ENCODE results near the gene GAPVD1. TPM values are rescaled to one million over a fixed set of nuclear protein-coding genes. Genes with fewer than 3 reads are reported as not detected.
"Not testable (repeated sequence)": the region's sequence is repeated elsewhere in the genome, so short reads cannot be mapped to it uniquely, and the experiment has no call there.

Gene GAPVD1
- total RNA-seq, 1 experiment from 2014 or later: 39.5 TPM

DNA sequence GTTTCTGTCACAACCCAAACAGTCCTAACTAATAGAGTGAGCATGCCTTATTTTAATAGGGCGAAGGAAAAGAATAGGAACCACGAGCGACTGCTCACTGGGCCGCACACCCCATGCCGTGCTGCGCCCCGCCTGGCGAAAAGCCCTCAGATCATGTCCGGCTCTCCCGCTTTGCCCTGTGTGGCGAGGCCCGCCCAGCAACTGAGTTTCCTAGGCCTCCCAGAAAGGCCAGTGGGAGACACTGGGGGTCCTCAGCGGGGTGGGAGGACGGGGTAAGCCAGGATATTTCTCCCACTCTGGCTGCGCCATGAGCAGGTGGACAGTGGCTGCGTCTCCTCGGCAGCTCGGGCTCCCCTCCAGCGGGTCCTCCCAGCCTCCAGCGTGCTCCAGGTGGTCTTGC lies 138.0 kb downstream of the GAPVD1 start:
- peaks cover 3 to 6% of the 10 kb centered on the region in 2 experiments; a peak in 3 of 4 replicates for H3K4me1 Mint-ChIP-seq
- H3K56ac ChIP-seq (ENCODE audit: insufficient read length, low read depth, low read length): no peak overlapping the region
- no peak overlapping the region for H4K5ac ChIP-seq (ENCODE audit: insufficient read length, low read depth, low read length)
- TF ChIP-seq CTCF (conservative IDR thresholded peaks at IDR 0.05): no peak
- no peak overlapping the region for H2BK20ac ChIP-seq (ENCODE audit: low read depth, low read length, poor library complexity, severe bottlenecking)
- WGBS (ENCODE audit: extremely low coverage, insufficient read length, low lambda C conversion rate): no CpG with 5 or more reads among the region's 20 CpGs
- no peak overlapping the region for H3K18ac ChIP-seq (ENCODE audit: insufficient read length, low read depth, low read length)
- no peak overlapping the region for H3K4me2 ChIP-seq (ENCODE audit: insufficient read depth, insufficient read length, low read length)
- no peak overlapping the region for H3K9ac ChIP-seq (ENCODE audit: extremely low read depth, insufficient read length, low read length)
- H2BK120ac ChIP-seq (ENCODE audit: low read depth, low read length, poor library complexity, severe bottlenecking): no peak overlapping the region
- no peak overlapping the region for H3K4me3 Mint-ChIP-seq
- H3K79me1 ChIP-seq (ENCODE audit: insufficient read depth, low read depth, low read length, poor library complexity, severe bottlenecking): no peaks in the 10 kb centered on the region
- no peak overlapping the region for H3K14ac ChIP-seq (ENCODE audit: insufficient read depth, low read length)
- no peaks in the 10 kb centered on the region for H3K23me2 ChIP-seq (ENCODE audit: insufficient read length, low read depth, low read length, poor library complexity, severe bottlenecking)
- H4K8ac ChIP-seq (replicated peaks; ENCODE audit: insufficient read length, low read depth, low read length): no peak overlapping the region
- H2BK5ac ChIP-seq (ENCODE audit: insufficient read length, low read length): no peak overlapping the region
- no peak overlapping the region for H2AK5ac ChIP-seq (ENCODE audit: insufficient read length, low read length)
- no peak overlapping the region; a peak in 1 of 7 replicates for H3K27ac Mint-ChIP-seq
- H4K91ac ChIP-seq (ENCODE audit: insufficient read length, low read depth, low read length): no peak overlapping the region
- no peaks in the 10 kb centered on the region for H3K79me2 ChIP-seq (ENCODE audit: insufficient read depth, low read length)
- no peaks in the 10 kb centered on the region for H3K9me3 Mint-ChIP-seq
- no peak overlapping the region for H3T11ph ChIP-seq (ENCODE audit: low read length)
- H3K36me3 Mint-ChIP-seq (ENCODE audit: insufficient read depth in 1 of 3, low read depth in 3 of 3): no peaks in the 10 kb centered on the region; a peak in 1 of 7 replicates
- H3K4ac ChIP-seq (ENCODE audit: low read depth, low read length): no peak overlapping the region
- DNase-seq: peak; percentile 28
- H3K27me3 Mint-ChIP-seq (ENCODE audit: low read depth): no peaks in the 10 kb centered on the region
- no peak overlapping the region for H3K27ac ChIP-seq (ENCODE audit: insufficient read length, low read depth, low read length)
- no peak overlapping the region for H3K23ac ChIP-seq (ENCODE audit: insufficient read length, low read depth, low read length)
- no peaks in the 10 kb centered on the region for H3K27me3 ChIP-seq (ENCODE audit: insufficient read depth, low read length)
- H2AFZ ChIP-seq (ENCODE audit: low read length): no peak overlapping the region
- no peaks in the 10 kb centered on the region for H3K9me3 ChIP-seq (ENCODE audit: control insufficient read depth, low read depth, low read length)
- no peaks in the 10 kb centered on the region for H4K20me1 ChIP-seq (ENCODE audit: control insufficient read depth, insufficient read depth, insufficient read length)
- no peak overlapping the region for H2BK15ac ChIP-seq (ENCODE audit: low read depth, low read length)
- H2BK12ac ChIP-seq (ENCODE audit: insufficient read length, low read depth, low read length): no peak overlapping the region
- no peaks in the 10 kb centered on the region for H3K4me1 ChIP-seq (ENCODE audit: insufficient read depth, low read length)

- not testable (repeated sequence) for H3K4me1 Mint-ChIP-seq; H3K79me2 ChIP-seq (ENCODE audit: insufficient read depth, low read length); H3K9me3 Mint-ChIP-seq; H2BK120ac ChIP-seq (ENCODE audit: low read depth, low read length, poor library complexity, severe bottlenecking); H2BK20ac ChIP-seq (ENCODE audit: low read depth, low read length, poor library complexity, severe bottlenecking); H3K36me3 Mint-ChIP-seq (ENCODE audit: insufficient read depth in 1 of 3, low read depth in 3 of 3); H2BK5ac ChIP-seq (ENCODE audit: insufficient read length, low read length); H3K27me3 ChIP-seq (ENCODE audit: insufficient read depth, low read length); H2BK12ac ChIP-seq (ENCODE audit: insufficient read length, low read depth, low read length); H4K8ac ChIP-seq (replicated peaks; ENCODE audit: insufficient read length, low read depth, low read length); H3K9ac ChIP-seq (ENCODE audit: extremely low read depth, insufficient read length, low read length); H4K91ac ChIP-seq (ENCODE audit: insufficient read length, low read depth, low read length); H3K4me2 ChIP-seq (ENCODE audit: insufficient read depth, insufficient read length, low read length); H4K5ac ChIP-seq (ENCODE audit: insufficient read length, low read depth, low read length); H3K27me3 Mint-ChIP-seq (ENCODE audit: low read depth); H3T11ph ChIP-seq (ENCODE audit: low read length); H3K79me1 ChIP-seq (ENCODE audit: insufficient read depth, low read depth, low read length, poor library complexity, severe bottlenecking); H2AK5ac ChIP-seq (ENCODE audit: insufficient read length, low read length); H3K23me2 ChIP-seq (ENCODE audit: insufficient read length, low read depth, low read length, poor library complexity, severe bottlenecking); H2BK15ac ChIP-seq (ENCODE audit: low read depth, low read length); H3K14ac ChIP-seq (ENCODE audit: insufficient read depth, low read length); H3K56ac ChIP-seq (ENCODE audit: insufficient read length, low read depth, low read length); H3K4me1 ChIP-seq (ENCODE audit: insufficient read depth, low read length); H2AFZ ChIP-seq (ENCODE audit: low read length); H3K18ac ChIP-seq (ENCODE audit: insufficient read length, low read depth, low read length); H4K20me1 ChIP-seq (ENCODE audit: control insufficient read depth, insufficient read depth, insufficient read length); H3K4ac ChIP-seq (ENCODE audit: low read depth, low read length); H3K27ac ChIP-seq (ENCODE audit: insufficient read length, low read depth, low read length); H3K23ac ChIP-seq (ENCODE audit: insufficient read length, low read depth, low read length); H3K9me3 ChIP-seq (ENCODE audit: control insufficient read depth, low read depth, low read length); H3K4me3 Mint-ChIP-seq; DNase-seq
- no CpG with 5 or more reads among the region's 8 CpGs for WGBS (ENCODE audit: extremely low coverage, insufficient read length, low lambda C conversion rate)
- H3K27ac Mint-ChIP-seq: peak overlapping the region in 1 of 3 experiments; percentile 43; a peak in 1 of 7 replicates
Observed at GRCh38 chr9:125400232-125400631, 138.6 kb downstream of the GAPVD1 start.

All from H9 (cell line).